IPS-18a (cell line): ENCODE results near the gene UBTF.

Experiments used
- H3K27ac ChIP-seq: one replicate; pipeline ENCODE4 v1.5.1; 2013; ENCODE audit warnings: low read length
- H3K27me3 ChIP-seq: one replicate; pipeline ENCODE4 v1.6.1; 2013; ENCODE audit warnings: mild to moderate bottlenecking, low read length; ENCODE audit not compliant: control insufficient read depth, insufficient read depth
- H3K36me3 ChIP-seq: one replicate; pipeline ENCODE4 v1.6.1; 2013; ENCODE audit warnings: low read depth, low read length; ENCODE audit not compliant: control insufficient read depth
- H3K4me1 ChIP-seq: one replicate; pipeline ENCODE4 v1.6.1; 2013; ENCODE audit warnings: low read depth, low read length; ENCODE audit not compliant: control insufficient read depth
- H3K4me3 ChIP-seq: one replicate; pipeline ENCODE4 v1.5.1; 2013; ENCODE audit warnings: low read length
- H3K9ac ChIP-seq: one replicate; pipeline ENCODE4 v1.6.1; 2013; ENCODE audit warnings: mild to moderate bottlenecking, low read length, moderate library complexity
- H3K9me3 ChIP-seq: one replicate; pipeline ENCODE4 v1.6.1; 2013; ENCODE audit warnings: low read depth, low read length; ENCODE audit not compliant: control insufficient read depth

UBTF gene

GRCh38 chr17:44186307-44187130 is 33.0 kb downstream of the UBTF start, which contains the start of gene TMUB2:
TMUB2 (plus strand) TSS chr17:44186972; CDS start chr17:44187709, 737 bp downstream.
- no peaks in the 10 kb centered on the region for H3K27me3 ChIP-seq
- no peaks in the 10 kb centered on the region for H3K9me3 ChIP-seq

DNA sequence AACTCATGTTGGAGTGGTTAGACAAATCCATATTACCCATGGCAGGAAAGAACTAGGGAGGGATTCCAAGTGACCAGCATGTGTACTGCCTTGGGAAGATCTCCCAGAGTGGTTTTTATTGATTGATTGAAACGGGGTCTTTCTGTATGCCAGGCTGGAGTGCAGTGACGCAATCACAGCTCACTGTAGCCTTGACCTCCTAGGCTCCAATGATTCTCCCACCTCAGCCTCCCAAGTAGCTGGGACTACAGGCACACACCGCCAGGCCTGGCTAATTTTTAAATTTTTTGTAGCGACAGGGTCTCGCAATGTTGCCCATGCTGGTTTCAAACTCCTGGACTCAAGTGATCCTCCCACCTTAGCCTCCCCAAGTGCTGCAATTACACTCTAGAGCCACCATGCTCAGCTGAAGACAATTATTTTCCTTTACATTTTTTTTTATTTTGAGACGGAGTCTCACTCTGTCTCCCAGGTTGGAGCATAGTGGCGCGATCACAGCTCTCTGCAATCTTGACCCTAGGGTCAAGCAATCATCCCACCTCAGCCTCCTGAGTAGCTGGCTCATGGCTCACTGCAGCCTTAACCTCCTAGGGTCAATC is 35.2 kb downstream of the UBTF start:
- Histone ChIP-seq H3K4me1 (no peaks in the 10 kb centered on the region), H3K9me3 (no peaks in the 10 kb centered on the region), H3K27ac (no peak overlapping the region), H3K27me3 (no peaks in the 10 kb centered on the region), H3K9ac (no peak overlapping the region), H3K4me3 (no peak overlapping the region), H3K36me3 (peaks cover 14% of the 10 kb centered on the region)

More at GRCh38 chr17:44186307-44187130, 33.0 kb downstream of the UBTF start, which contains the start of gene TMUB2:
- Histone ChIP-seq H3K4me3 (peak within 1 kb of the TSS; percentile 100), H3K36me3 (peaks cover 19% of the 10 kb centered on the region), H3K9ac (peak within 1 kb of the TSS; percentile 96), H3K27ac (peak within 1 kb of the TSS; percentile 96), H3K4me1 (no peaks in the 10 kb centered on the region)

DNA sequence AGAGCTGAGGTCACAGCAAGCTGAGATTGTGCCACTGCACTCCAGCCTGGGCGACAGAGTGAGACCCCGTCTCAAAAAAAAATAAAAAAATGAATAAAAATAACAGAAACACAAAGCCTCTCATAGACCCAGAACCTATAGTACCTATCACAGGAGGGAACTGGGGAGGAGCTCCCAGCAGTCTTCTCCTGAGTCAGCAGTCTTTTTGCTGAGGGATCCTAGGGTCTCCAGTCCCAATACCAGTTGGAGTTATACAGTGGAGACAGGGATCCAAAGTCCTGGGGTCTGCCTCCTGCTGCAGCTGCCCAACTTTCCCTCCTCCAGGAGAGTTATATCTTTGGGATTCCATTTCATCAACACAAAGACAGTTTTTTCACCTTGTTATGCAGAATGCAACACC is 36.5 kb downstream of the UBTF start:
- H3K4me3 ChIP-seq, result no peak overlapping the region
- H3K36me3 ChIP-seq, result peaks cover 15% of the 10 kb centered on the region
- H3K4me1 ChIP-seq, result no peaks in the 10 kb centered on the region
- H3K9me3 ChIP-seq, result no peaks in the 10 kb centered on the region
- no peak overlapping the region for H3K9ac ChIP-seq
- no peaks in the 10 kb centered on the region for H3K27me3 ChIP-seq
- H3K27ac ChIP-seq, result no peak overlapping the region

DNA sequence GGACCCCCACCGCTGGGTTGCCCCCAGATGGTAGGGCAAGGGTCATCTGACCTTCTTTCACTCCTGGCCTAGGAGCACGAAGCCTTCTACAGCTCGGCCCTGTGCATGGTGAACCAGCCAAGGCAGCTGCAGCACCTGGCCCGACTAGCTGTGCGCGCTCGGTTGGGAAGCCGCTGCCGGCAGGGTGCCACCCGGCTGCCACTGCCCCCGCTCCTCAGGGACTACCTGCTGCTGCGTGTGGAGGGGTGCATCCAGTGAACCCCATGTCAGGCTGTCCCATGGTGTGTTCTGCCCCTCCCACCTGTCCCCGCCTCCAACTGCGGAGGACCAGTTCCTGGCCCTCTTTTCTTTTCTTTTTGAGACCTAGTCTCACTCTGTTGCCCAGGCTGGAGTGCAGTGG is 41.3 kb downstream of the UBTF start:
- H3K4me1 ChIP-seq, result no peaks in the 10 kb centered on the region
- H3K9ac ChIP-seq, result no peak overlapping the region
- no peak overlapping the region for H3K4me3 ChIP-seq
- H3K27me3 ChIP-seq, result no peaks in the 10 kb centered on the region
- H3K36me3 ChIP-seq, result peaks cover 19% of the 10 kb centered on the region
- no peaks in the 10 kb centered on the region for H3K9me3 ChIP-seq
- no peak overlapping the region for H3K27ac ChIP-seq

GRCh38 chr17:44177640-44178039 is 41.8 kb downstream of the UBTF start:
- peaks cover 17% of the 10 kb centered on the region for H3K36me3 ChIP-seq
- H3K4me1 ChIP-seq, result no peaks in the 10 kb centered on the region
- no peak overlapping the region for H3K4me3 ChIP-seq
- H3K27me3 ChIP-seq, result no peaks in the 10 kb centered on the region
- H3K9me3 ChIP-seq, result no peaks in the 10 kb centered on the region
- no peak overlapping the region for H3K9ac ChIP-seq
- H3K27ac ChIP-seq, result no peak overlapping the region

- H3K4me1 ChIP-seq, result no peaks in the 10 kb centered on the region
- no peak overlapping the region for H3K9ac ChIP-seq
- H3K4me3 ChIP-seq, result no peak overlapping the region
- H3K9me3 ChIP-seq, result no peaks in the 10 kb centered on the region
- peaks cover 9% of the 10 kb centered on the region for H3K36me3 ChIP-seq
- H3K27me3 ChIP-seq, result no peaks in the 10 kb centered on the region
- H3K27ac ChIP-seq, result no peak overlapping the region
Observed at GRCh38 chr17:44176671-44177501, 42.6 kb downstream of the UBTF start.

DNA sequence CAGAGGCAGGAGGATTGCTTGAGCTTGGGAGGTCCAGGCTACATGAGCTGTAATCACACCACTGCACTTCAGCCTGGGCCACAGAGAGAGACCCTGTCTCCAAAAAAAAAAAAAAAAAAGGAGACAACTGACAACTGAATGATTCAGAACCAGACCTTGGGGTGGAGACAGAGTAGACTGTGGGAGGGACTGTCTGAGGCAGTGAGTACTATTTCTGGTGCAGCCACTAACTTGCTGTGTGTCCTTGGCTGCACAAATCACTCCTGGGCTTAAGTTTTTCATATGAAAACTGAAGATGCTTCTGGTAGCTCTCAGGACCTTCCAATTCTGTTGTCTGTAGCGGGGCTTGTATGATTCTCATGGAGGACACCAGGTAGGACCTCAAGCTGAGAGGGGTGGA is 43.2 kb downstream of the UBTF start:
- H3K4me1 ChIP-seq, result no peaks in the 10 kb centered on the region
- no peaks in the 10 kb centered on the region for H3K9me3 ChIP-seq
- H3K9ac ChIP-seq, result no peak overlapping the region
- no peaks in the 10 kb centered on the region for H3K27me3 ChIP-seq
- peaks cover 5% of the 10 kb centered on the region for H3K36me3 ChIP-seq
- no peak overlapping the region for H3K27ac ChIP-seq
- H3K4me3 ChIP-seq, result no peak overlapping the region

GRCh38 chr17:44174427-44174826 is 45.0 kb downstream of the UBTF start:
- H3K27me3 ChIP-seq, result no peaks in the 10 kb centered on the region
- peaks cover 8% of the 10 kb centered on the region for H3K4me1 ChIP-seq
- H3K27ac ChIP-seq, result no peak overlapping the region

DNA sequence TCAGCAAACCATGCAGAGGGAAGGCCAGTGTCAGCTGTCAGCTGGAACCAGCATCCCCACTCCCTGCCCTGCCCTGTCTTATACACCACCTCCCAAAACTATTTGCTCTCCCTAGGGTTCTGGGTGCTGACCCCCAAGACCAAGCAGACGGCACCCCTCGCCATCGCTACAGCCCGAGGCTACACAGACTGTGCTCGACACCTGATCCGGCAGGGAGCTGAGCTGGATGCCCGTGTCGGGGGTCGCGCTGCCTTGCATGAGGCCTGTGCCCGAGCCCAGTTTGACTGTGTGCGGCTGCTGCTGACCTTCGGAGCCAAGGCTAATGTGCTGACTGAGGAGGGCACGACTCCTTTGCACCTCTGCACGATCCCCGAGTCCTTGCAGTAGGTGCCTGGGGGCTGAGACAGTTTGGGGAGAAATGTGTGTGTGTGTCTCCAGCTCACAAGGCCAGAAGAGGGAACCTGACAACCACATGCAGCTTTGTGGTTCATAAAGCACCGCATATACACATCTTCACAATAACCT is 47.5 kb downstream of the UBTF start:
- H3K4me1 ChIP-seq, result peaks cover 8% of the 10 kb centered on the region
- no peak overlapping the region for H3K9ac ChIP-seq
- H3K27ac ChIP-seq, result no peak overlapping the region
- no peaks in the 10 kb centered on the region for H3K36me3 ChIP-seq
- H3K4me3 ChIP-seq, result no peak overlapping the region
- H3K27me3 ChIP-seq, result no peaks in the 10 kb centered on the region
- H3K9me3 ChIP-seq, result no peaks in the 10 kb centered on the region

More at GRCh38 chr17:44174427-44174826, 45.0 kb downstream of the UBTF start:
- Histone ChIP-seq H3K9ac (no peak overlapping the region), H3K4me3 (no peak overlapping the region), H3K9me3 (no peaks in the 10 kb centered on the region), H3K36me3 (peaks cover 5% of the 10 kb centered on the region)

GRCh38 chr17:44170499-44171201 is 48.8 kb downstream of the UBTF start, which contains the start of gene ASB16:
ASB16 (plus strand) TSS chr17:44170704; CDS start chr17:44170790, 86 bp downstream.
- Histone ChIP-seq H3K27ac (no peak within 1 kb of the TSS), H3K4me1 (peaks cover 8% of the 10 kb centered on the region), H3K36me3 (no peaks in the 10 kb centered on the region), H3K9me3 (no peaks in the 10 kb centered on the region), H3K9ac (peak within 1 kb of the TSS; percentile 4), H3K27me3 (no peaks in the 10 kb centered on the region), H3K4me3 (no peak within 1 kb of the TSS)

DNA sequence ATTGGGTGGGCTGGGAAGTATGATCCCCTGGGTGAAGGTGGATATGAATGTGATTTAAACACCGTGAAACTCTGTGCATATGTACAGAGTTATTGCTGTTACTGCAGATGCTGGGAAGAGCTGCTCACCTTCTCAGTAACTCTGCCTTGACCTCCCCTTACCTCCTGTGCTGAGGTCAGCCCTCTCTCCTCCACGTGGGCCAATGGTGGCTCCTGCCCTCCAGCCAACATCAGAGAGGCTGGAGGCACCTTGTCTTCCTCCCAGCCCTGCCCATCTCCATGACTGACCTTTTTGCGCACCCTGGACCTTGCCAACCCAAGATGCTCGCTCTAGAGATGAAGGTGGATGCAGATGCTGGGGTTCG is 49.4 kb downstream of the UBTF start:
- Histone ChIP-seq H3K4me3 (no peak overlapping the region), H3K9ac (no peak overlapping the region), H3K27ac (no peak overlapping the region), H3K9me3 (no peaks in the 10 kb centered on the region), H3K4me1 (peaks cover 8% of the 10 kb centered on the region), H3K27me3 (no peaks in the 10 kb centered on the region), H3K36me3 (no peaks in the 10 kb centered on the region)
